KOPT-K1 (cell line): Measurements from ENCODE around the gene VWA3B.
"Not testable (repeated sequence)": the region's sequence is repeated elsewhere in the genome, so short reads cannot be mapped to it uniquely, and the experiment has no call there.

Experiments used
- H3K27ac ChIP-seq: fragments of 200-600 bp; sonication (generic); 2 replicates; pipeline ENCODE4 v1.5.1; 2016; ENCODE audit warnings: antibody characterized with exemption, mild to moderate bottlenecking, low read depth, low read length; ENCODE audit not compliant: poor library complexity, severe bottlenecking
- H3K36me3 ChIP-seq: fragments of 200-600 bp; sonication (generic); 2 replicates; pipeline ENCODE4 v1.5.1; 2017; ENCODE audit warnings: antibody characterized with exemption, mild to moderate bottlenecking, low read length, moderate library complexity; ENCODE audit not compliant: insufficient read depth
- H3K9me3 ChIP-seq: fragments of 200-600 bp; sonication (generic); 2 replicates; pipeline ENCODE4 v1.5.1; 2017; ENCODE audit warnings: antibody characterized with exemption, low read length, mild to moderate bottlenecking; ENCODE audit not compliant: insufficient read depth, poor library complexity, severe bottlenecking

The VWA3B gene

GRCh38 chr2:98315957-98316356 is 229.0 kb downstream of the VWA3B start:
- Histone ChIP-seq H3K9me3 (peaks cover 23% of the 10 kb centered on the region), H3K36me3 (no peaks in the 10 kb centered on the region), H3K27ac (no peak overlapping the region)

- H3K9me3 ChIP-seq, result peaks cover 35% of the 10 kb centered on the region
- H3K27ac ChIP-seq, result no peak overlapping the region
- H3K36me3 ChIP-seq, result no peaks in the 10 kb centered on the region
Observed at GRCh38 chr2:98317214-98317613, 230.2 kb downstream of the VWA3B start.

GRCh38 chr2:98320171-98320570 is 233.2 kb downstream of the VWA3B start:
- H3K36me3 ChIP-seq, H3K27ac ChIP-seq: not testable (repeated sequence)
- H3K9me3 ChIP-seq, result peaks cover 48% of the 10 kb centered on the region

- Histone ChIP-seq H3K27ac (no peak overlapping the region), H3K9me3 (peaks cover 43% of the 10 kb centered on the region), H3K36me3 (no peaks in the 10 kb centered on the region)
Observed at GRCh38 chr2:98324181-98324580, 237.2 kb downstream of the VWA3B start.

GRCh38 chr2:98327776-98328175 is 240.8 kb downstream of the VWA3B start:
- no peak overlapping the region for H3K27ac ChIP-seq
- H3K9me3 ChIP-seq, result peaks cover 7% of the 10 kb centered on the region
- H3K36me3 ChIP-seq, result no peaks in the 10 kb centered on the region

GRCh38 chr2:98329549-98329948 is 242.6 kb downstream of the VWA3B start:
- no peaks in the 10 kb centered on the region for H3K9me3 ChIP-seq
- no peaks in the 10 kb centered on the region for H3K36me3 ChIP-seq
- H3K27ac ChIP-seq, result no peak overlapping the region

GRCh38 chr2:98332989-98333388 is 246.0 kb downstream of the VWA3B start:
- H3K9me3 ChIP-seq, result no peaks in the 10 kb centered on the region
- no peak overlapping the region for H3K27ac ChIP-seq

GRCh38 chr2:98333922-98334321 is 247.0 kb downstream of the VWA3B start:
- no peak overlapping the region for H3K27ac ChIP-seq
- no peaks in the 10 kb centered on the region for H3K9me3 ChIP-seq
- no peaks in the 10 kb centered on the region for H3K36me3 ChIP-seq

More at GRCh38 chr2:98332989-98333388, 246.0 kb downstream of the VWA3B start:
- no peaks in the 10 kb centered on the region for H3K36me3 ChIP-seq

- Histone ChIP-seq H3K36me3 (no peaks in the 10 kb centered on the region), H3K9me3 (no peaks in the 10 kb centered on the region), H3K27ac (no peak overlapping the region)
Observed at GRCh38 chr2:98334439-98335078, 247.6 kb downstream of the VWA3B start.

GRCh38 chr2:98335271-98335670 is 248.3 kb downstream of the VWA3B start:
- H3K36me3 ChIP-seq, result no peaks in the 10 kb centered on the region
- H3K9me3 ChIP-seq, result no peaks in the 10 kb centered on the region
- H3K27ac ChIP-seq, result no peak overlapping the region

- no peaks in the 10 kb centered on the region for H3K9me3 ChIP-seq
- no peaks in the 10 kb centered on the region for H3K36me3 ChIP-seq
- no peak overlapping the region for H3K27ac ChIP-seq
Observed at GRCh38 chr2:98341241-98341640, 254.3 kb downstream of the VWA3B start.

GRCh38 chr2:98343285-98343684 is 256.3 kb downstream of the VWA3B start:
- no peak overlapping the region for H3K27ac ChIP-seq

GRCh38 chr2:98346311-98347236 is 259.6 kb downstream of the VWA3B start, which contains the start of gene CNGA3:
Gene CNGA3, plus strand, starts transcription at chr2:98346456. Its CDS starts 23,520 bp downstream, at chr2:98369976.
- H3K27ac ChIP-seq, result no peak within 1 kb of the TSS
- no peaks in the 10 kb centered on the region for H3K36me3 ChIP-seq
- H3K9me3 ChIP-seq, result peaks cover 14% of the 10 kb centered on the region

More at GRCh38 chr2:98343285-98343684, 256.3 kb downstream of the VWA3B start:
- Histone ChIP-seq H3K9me3 (peaks cover 5% of the 10 kb centered on the region), H3K36me3 (no peaks in the 10 kb centered on the region)

- Histone ChIP-seq H3K9me3 (peaks cover 21% of the 10 kb centered on the region), H3K27ac (no peak overlapping the region), H3K36me3 (no peaks in the 10 kb centered on the region)
Observed at GRCh38 chr2:98347298-98348065, 260.5 kb downstream of the VWA3B start.

GRCh38 chr2:98348066-98348561 is 261.1 kb downstream of the VWA3B start:
- H3K9me3 ChIP-seq, result peaks cover 24% of the 10 kb centered on the region
- no peak overlapping the region for H3K27ac ChIP-seq
- H3K36me3 ChIP-seq, result no peaks in the 10 kb centered on the region
